HG02981 (cell line): Measurements from ENCODE around the gene EXTL1.

ENCODE experiments used
- ATAC-seq: cut with Tn5 transposase; IDR thresholded peaks from one replicate; pipeline ENCODE4 v1.9.1; 2021; ENCODE audit warnings: mild to moderate bottlenecking, moderate library complexity; ENCODE audit not compliant: unreplicated experiment

EXTL1 gene

DNA sequence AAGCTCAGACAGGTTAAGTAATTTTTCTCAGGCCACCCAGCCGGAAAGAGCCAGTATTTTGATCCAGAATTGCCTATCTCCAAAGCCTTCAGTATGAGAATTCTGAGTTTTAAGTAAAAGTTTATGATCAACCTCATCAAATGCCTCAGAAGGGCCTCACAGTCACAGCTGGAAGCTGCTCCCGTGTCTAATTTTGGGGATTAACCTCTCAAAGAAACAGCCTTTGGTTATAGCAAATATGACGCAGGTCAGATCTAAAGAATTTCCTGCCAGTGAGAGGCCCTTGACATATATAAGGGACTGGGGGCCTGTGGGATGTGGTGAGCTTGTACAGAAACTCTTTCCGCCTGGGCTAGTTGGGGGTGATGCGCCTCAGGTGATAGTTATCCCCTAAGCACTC lies 2.3 kb downstream of the EXTL1 start:
- no peak for ATAC-seq

DNA sequence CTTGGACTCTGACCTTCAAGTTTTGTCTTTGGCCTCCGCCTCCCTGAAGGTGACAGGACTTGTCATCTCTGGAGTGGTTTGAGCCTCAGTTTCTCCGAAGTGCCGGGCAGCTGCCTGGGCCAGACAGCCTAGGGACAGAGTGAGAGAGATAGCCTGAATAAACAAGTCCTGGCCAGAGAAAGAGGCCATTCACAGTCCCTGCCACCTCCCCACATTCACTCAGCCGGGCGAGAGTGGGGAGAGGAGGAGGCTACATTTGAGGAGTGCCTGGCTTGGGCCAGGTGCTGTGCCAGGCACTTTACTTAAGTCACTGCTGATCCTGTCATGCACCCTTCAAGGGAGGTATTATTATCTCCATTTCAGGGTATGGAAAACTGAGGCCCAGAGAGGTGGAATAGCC lies 3.5 kb downstream of the EXTL1 start:
- ATAC-seq, result no peak

DNA sequence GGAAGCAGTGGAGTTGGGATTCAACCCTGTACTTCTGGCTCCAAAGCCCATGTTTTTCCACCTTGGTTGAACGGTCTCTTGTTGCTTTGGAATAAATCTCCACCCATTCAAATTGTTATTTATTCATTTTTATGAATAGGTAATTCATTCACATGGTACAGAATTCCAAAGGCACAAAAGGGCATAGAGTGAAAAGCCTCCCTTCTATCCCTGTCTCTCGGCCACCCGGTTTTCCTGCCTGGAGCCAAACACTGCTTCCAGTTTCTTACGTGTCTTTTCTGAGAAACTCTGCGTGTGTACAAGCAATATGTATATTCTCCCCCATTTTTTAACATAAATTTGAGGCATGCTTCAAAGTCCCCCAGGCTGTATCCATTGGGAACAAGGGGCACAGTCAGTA lies 3.9 kb downstream of the EXTL1 start:
- no peak for ATAC-seq

DNA sequence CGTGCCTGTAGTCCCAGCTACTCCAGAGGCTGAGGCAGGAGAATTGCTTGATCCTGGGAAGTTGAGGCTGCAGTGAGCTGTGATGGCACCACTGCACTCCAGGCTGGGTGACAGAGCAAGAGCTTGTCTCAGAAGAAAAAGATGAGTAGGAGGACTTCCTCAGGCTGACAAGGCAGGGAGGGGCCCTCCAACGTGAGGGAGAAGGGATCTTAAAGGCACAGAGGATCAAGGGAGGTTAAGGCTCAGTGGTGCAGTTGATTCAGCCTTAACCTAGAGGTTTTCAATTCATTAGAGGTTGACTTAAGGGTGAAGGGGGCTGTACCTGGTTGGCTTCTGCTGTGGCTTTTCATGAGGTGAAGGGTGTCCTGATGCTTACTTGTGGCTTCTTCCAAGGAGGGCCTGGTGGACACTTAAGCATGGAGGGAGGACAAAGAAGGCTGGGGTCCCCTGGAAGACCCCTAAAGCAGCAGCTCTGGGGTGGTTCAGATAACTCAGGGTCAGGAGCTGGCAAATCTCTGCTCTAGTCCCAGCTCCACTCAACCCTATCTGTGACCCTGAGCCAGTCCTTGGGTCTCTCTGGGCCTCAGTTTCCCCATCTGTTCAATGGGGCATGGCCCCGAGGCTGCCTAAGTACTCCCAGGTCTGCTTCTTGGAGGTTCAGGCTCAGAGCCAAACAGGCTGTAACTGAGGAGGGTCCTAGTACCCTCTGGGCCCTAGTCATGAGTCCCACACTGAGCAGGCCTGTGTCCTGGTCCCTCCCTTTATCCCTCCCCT lies 6.3 kb downstream of the EXTL1 start:
- ATAC-seq, result no peak

DNA sequence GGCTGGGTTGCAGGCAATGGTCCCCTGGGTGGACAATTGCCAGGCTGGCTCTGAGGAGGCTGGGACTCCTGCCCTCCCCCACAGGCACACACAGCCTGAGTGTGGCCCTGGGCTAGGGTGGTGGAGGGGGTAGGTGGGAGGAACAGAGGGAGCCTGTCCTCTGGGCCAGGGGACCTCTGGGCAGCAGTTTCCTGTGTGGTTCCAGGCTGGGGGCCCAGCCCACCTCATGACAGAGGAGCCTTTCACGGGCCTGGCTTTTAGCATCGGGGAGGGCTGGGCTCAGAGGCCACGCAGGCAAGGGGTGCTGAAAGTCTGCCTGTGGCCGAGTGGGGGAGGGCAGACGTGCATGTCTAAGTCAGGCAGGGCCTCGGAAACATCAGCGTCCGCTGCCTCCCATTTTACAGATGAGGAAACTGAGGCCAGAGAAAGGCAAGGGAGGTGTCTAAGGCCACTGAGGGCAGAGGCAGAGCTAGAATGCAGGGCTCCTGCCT lies 7.0 kb downstream of the EXTL1 start:
- no peak for ATAC-seq

DNA sequence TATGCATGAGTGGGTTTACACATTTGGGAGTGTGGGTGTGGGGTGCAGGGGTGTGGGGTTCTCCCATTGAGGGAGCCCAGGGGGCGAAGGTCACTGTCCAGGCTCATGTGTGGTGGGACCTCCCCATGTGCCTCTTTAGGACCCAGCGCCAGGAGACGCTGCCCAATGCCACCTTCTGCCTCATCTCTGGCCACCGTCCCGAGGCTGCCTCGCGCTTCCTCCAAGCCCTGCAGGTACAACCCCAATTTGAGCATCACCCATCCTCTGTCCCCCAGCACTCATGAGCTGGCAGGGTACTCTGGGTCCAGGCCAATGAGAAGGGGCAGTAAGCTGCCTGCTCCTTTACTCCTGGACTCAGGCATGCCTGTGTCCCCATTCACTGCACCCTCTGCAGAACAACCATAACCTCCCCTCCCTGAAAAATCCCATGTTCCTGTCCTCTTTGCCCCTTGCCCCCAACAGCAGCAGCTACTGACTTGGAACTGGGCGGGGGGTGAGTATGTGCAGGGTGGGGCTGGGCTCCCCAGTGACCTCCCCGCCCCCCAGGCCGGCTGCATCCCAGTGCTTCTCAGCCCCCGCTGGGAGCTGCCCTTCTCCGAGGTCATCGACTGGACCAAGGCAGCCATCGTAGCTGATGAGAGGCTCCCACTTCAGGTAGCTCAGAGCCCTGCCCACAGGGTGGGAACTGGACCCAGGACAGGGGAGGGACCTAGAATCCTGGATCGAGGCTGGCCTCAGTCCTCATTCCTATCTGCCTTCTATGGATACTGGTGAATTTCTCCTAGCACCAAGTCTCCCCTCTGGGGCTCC lies 7.7 kb downstream of the EXTL1 start:
- no peak for ATAC-seq

DNA sequence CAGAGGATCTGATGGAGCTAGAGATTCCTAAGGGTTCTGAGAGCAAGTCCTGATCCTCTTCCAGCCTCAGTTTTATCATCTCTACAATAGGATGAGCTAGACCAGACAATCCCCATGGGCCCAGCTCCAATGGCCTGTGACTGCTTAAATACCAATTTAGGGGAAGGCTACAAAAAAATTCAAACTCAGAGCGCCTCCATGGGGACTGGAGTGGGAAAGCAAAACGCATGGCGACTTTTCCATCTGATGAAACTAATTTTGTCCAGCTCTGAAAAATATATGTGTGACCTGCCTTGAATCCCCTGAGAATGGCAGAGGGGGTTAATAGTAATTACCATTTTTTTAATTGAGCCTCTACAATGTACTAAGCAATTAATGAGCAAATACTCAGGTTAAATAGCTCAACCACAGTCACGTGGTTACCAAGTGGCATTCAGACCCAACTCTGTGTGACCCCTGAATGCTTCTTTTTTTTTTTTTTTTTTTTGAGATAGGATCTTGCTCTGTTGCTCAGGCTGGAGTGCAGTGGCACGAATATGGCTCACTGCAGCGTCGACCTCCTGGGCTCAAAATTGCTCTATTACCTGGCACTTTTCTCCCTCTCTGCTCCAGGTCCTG lies 8.4 kb downstream of the EXTL1 start:
- no peak for ATAC-seq

DNA sequence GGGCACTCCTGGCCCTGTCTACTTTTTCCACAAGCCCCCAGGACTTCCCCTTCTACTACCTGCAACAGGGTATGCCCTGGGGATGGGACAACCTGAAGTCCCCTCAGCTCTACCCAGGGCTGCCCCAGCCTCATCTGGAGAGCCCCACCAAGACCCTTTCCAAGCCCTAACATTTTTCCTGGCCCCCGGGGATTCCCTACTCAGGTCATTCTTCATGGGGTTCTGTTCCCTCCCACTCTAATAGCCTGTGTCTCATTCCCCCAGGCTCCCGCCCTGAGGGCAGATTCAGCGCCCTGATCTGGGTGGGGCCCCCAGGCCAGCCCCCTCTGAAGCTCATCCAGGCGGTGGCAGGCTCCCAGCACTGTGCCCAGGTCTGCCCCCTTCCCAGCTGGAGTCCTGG lies 9.6 kb downstream of the EXTL1 start:
- no peak for ATAC-seq

DNA sequence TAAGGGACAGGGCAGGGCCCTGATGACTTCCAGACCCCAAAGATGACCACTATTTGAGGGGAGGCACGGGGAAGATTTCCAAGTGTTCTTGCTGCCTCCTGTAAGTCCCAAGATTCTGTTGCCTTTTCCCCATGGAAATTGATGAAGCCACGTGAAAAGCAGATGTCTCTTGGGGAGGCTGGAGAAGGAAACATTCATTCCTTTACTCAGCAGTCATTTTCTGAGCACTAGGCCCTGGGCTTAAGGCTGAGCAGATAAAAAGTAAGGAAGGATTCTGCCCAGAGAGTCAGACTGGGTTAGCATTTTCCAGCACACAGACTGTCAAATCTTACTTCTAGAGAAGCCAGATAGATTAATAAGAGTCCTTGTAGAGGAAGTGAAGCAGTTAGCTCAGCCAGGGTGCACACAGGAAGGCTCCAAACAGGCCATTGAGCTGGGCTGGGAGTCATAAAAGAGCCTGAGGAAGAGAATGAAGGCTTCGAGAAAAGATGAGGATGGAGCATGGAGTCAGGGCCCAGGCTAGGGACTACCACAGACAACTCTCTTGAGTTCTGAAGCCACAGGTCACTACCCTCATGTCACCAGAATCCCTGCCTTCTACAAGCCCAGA lies 10.1 kb downstream of the EXTL1 start:
- no peak for ATAC-seq

DNA sequence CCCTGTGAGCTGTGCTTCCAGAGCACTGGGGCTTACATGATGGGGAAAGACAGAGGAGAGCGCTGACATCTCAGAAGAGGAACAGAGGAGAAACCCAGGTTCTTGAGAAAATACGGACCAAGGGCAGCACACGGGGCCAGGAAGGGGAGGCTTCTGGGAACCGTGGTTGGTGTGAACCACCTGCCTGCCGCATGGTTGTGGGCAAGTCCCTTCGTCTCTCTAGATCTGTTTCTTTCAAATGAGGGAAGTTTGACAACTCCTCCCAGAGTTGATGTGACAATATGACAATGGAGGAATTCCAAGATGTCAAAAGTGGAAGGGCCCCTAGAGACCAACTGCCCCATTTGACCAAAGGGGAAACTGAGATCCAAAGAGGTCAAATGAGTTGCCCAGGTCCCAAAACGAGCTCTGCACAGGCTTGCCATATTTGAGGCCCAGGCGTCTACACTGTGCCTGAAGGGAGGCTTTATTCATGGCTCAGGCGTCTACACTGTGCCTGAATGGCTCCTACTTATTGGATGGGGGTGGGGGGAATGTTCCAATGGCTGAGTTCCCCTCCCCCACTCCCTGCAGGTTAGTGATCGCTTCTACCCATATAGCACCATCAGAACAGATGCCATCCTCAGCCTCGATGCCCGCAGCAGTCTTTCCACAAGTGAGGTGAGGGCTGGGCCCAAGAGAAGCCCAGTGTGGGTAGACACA lies 11.2 kb downstream of the EXTL1 start:
- ATAC-seq, result no peak

DNA sequence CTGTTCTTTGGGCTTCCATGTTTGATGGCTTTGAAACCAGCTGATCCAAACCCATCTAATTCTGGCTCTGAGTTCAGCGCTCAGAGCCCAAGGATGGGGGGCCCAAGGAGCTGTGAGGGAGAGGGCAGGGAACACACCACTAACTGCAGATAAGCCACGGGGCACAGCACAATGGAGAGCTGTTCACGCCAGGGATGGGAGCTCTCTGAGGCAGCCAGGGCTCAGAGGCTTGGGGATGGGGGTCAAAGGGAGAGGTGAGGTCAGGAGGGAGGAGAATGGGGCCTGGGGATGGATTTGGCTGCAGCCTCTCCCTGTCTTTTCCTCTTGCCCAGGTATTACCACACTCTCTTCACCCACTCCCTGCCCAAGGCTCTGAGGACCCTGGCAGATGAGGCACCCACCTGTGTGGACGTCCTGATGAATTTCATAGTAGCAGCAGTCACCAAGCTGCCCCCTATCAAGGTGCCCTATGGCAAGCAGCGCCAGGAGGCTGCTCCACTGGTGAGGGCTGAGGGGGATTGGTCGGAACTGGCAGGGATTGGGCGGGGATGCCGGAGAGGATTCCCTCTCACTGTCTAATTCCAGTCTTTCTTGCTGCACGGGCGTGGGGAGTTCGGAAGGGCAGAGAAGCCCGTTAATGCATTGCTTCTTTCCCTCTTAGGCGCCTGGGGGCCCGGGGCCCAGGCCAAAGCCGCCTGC lies 13.1 kb downstream of the EXTL1 start:
- no peak for ATAC-seq

DNA sequence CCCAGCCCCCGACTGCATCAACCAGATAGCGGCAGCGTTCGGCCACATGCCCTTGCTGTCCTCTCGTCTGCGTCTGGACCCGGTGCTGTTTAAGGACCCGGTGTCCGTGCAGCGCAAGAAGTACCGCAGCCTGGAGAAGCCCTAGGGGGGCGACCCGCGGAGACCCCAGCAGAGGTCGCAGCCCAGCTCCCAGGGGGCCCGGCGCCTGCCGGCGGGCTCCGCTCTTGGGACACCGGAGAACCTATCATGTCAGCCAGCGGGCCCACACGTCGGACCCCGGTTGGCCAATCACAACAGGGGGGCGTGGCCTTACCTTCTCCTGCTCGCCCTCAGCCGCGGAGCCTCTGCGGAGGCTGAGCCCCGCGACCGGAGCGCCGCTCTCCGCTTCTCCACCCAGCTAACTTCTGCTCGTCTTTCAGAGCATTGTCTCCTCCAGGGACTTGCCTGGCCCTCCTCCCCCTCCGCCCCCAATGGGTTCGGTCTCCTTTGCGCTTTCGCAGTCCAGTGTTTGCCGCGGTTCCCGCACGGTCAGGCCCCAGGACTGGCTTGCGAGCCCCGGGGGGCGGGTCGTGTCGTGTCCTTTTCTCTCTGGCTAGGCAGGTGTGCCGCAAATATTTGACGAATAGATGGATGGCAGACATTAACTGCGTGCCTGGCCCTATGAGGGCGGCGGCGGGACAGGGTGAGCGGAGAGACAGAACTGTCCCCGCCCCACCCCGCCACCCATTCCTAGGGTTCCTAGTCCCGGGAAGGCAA lies 13.8 kb downstream of the EXTL1 start:
- peak; percentile 90 for ATAC-seq

DNA sequence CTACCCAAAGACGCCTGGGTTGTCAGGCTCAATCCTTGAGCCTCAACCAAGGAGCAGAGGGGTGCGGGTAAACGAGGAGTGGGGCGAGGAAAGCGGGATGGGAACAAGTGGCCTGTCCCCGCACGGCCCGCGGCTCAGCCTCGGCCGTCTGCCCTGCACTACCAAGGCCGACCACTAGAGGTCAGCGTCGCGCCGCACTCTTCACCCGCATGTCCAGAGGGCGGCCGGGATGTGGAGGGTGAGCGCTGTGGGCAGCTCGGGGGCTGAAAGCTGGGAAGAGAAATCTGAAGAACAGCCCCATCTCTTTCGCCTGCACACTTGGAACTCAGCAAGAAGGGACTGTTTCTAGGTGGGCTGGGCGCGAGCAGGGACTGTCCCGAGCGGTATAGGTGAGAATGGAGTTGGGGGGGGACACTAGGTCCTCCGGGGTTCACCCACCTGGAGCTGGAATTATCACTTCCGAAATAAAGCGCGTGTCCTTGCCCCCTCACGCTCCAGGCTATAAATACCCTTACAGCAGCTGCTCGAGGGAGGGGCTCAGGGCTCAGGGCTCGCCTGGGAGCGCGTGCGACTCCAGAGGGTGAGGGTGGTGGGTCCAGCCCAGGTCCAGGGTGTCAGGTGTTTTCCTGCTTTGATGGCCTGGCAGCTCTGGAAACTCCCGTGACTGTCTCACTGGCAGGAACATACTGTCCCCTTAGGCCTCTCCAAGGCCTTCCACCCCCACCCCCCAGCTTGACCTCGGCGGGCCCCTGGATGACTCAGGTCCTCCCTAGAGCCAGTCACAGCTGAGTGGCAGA lies 14.6 kb downstream of the EXTL1 start:
- peak; percentile 53 for ATAC-seq

DNA sequence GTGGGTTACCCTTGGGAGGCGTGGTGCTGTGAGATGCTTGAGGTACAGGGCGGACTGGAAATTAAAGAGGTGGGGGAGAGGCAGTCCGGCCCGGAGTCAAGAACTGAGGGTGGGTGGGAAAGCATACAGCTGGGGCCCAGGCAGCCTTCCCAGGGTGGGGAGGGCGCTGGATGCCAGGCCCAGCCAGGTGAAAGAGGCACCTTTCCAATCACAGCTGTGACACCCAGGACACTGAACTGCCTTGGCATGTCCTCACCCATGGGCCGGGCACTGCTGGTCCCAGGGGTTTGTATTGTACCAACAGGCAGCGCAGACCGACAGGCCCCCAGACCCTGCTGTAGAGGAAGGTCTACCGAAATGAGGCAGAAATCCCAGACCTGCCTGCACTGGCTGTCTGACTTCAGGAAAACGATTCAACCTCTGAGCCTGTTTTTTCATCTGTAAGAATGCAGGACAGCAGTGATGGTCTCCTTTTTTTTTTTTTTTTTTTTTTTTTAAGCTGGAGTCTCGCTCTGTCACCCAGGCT lies 15.2 kb downstream of the EXTL1 start:
- ATAC-seq, result no peak

DNA sequence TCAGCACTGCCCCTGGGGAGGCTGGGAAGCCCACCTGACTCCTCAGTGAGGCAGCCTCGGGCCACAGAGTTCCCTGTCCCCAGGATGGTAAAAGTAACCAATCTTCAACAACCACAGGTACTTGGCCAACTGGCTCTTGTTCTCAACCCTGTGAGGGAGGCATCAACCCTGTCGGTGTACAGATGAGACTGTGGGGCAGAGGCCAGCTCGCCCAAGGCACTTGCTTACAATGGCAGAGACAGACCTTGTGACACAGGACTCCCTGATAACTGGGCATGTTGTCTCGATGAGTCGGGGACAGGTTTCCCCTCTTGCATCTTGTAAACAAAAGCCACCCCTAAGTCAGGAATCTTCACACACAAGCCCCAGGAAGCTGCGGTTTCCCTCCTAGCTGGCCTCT lies 16.3 kb downstream of the EXTL1 start:
- ATAC-seq, result no peak

DNA sequence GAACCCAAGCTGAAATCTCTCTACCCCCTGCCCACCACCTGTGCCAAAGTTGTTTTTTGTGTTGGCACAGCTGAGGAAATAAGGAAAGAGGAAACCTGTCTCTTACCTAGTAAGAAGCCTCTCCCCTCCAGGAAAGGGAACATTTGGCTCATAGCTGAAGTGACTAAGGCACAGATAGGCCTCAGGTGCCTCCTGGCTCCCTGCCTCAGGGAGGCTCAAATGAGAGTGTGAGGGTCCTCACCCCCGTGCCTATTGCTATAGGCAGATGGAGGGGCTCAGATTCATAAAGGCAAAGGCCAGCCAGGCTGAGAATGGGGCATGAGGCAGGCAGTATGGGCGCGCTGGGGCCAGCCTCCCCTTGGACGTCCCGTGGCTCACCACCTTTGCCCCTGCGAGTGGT lies 16.9 kb downstream of the EXTL1 start:
- no peak for ATAC-seq

DNA sequence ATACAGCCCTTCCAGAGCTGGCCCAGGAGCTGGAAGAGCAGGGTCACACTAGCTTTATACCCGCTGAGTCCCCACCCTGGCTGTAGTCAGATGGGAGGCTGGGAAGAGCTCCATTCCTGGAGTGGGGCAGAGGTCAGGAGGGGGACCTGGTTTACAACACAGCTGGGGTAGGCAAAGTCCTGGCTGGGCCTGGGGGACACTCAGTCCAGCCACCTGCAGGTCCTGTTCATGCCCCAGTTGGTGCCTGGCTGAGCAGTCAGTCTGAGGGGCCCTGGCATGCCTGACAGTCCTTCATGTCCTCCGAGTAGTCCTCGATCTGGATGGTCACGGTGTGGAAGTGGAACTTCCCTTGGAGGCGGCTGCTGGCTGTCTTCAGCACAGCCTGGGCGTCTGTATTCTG lies 17.3 kb downstream of the EXTL1 start:
- ATAC-seq, result no peak

DNA sequence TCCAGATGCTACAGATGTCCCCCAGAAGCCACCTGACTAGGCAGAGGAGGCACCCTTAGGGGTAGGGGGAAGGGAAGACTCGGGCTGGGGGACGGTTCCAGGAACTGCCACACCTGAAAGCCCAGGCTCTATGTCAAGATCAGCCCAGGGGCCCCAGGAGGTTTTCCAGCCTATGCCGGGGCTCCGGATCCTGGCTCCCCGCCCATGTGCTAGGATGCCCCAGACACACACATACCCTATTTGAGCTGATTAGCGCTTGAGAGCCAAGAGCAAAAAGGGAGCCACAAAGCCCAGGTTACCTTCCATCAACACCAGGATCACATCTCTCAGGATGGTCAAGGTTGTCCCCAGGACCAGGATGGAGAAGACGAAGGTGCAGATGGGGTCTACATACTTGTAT lies 19.8 kb downstream of the EXTL1 start:
- ATAC-seq, result no peak
